ENCODE measurements around the gene SFSWAP.
"Not testable (repeated sequence)": the region's sequence is repeated elsewhere in the genome, so short reads cannot be mapped to it uniquely, and the experiment has no call there.

Gene SFSWAP

DNA sequence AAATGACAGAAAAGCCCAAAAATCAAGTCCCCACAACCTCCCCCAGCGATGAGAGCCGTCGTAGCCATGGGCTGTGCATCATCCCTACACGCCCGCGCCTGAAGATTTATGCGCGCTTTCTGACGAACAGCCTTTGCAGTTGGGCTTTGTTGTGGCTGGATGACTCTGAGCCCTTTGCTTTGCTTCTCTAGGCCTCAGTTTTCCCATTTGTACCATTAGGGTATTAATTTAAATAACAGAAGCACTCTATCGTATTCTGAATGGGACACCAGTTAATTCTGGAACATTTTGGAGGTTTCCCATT, 24.2 kb downstream of the SFSWAP start:
- no peak for DNase-seq (ENCODE audit: low read depth in 3 of 3, low spot score in 1 of 3)

DNA sequence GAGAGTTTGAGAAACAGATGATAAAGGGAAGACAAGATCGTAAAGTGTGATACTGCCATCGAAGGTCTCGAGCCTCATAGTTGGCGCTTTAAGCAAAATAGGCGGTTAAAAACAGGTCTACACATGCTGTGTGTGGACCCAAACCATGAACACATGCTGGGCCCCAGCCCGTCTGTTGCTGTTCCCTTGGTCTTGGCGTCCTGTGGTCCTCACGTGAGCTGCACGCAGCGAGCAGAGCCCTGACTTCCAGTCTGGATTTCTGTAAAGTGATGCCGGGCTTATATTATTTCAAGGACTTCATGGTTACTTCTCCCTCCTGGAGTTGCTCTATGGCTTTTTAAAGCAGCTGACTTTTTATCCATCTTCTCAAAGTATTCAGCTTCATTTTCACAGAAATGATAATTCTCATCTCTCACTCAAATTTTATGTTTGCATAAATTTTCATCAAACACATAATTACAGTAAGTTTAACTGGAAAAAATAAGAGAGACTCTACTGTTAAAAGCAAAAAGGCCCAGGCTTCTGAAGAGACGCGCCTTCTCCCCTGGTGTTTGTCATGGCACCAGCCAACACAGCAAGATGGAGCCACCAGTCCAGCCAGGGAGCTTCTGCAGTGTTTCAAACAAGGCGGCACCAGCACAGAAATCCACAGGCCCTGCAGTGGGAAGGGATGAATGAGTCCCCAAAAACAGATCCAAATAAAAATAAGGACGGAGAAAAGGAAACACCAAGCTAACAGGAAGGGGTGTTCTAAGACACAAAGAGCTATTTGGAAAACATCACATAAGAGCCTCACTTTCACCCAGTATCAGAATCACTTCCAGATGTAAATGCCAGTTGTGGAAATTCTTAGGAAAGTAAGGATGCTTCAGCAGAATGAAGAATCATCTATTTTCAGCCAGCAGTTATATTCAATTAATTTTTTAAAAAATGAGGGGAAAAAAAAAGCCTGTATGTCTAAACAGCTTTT, 24.9 kb downstream of the SFSWAP start:
- DNase-seq (ENCODE audit: low read depth in 3 of 3, low spot score in 1 of 3), result no peak

- no peak for DNase-seq (ENCODE audit: low read depth in 3 of 3, low spot score in 1 of 3)
Observed at GRCh38 chr12:131736446-131737149, 25.7 kb downstream of the SFSWAP start.

- no peak for DNase-seq (ENCODE audit: low read depth in 3 of 3, low spot score in 1 of 3)
Observed at GRCh38 chr12:131737150-131737827, 26.4 kb downstream of the SFSWAP start.

GRCh38 chr12:131738196-131738595, 27.3 kb downstream of the SFSWAP start:
- no peak for DNase-seq (ENCODE audit: low read depth in 3 of 3, low spot score in 1 of 3)

DNA sequence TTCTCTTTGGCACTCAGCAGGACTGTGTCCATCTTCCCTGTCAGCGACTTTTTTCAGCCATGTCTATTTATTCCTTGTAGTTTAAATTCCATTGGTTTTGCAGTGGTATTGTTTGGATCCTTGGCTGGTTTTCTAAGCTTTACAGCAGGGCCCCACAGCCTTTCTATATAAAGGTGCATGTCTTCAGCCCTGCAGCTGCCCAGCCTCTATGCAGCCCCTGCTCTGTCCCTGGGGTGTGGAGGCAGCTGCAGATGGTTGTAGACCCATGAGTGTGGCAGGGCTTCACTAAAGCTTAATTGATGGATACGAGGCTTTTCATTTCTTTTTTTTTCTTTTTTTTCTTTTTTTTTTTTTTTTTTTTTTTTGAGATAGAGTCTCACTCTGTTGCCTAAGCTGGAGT, 29.7 kb downstream of the SFSWAP start:
- DNase-seq (ENCODE audit: low read depth in 3 of 3, low spot score in 1 of 3), result no peak

- not testable (repeated sequence) for DNase-seq (ENCODE audit: low read depth in 3 of 3, low spot score in 1 of 3)
Observed at GRCh38 chr12:131742761-131743160, 31.9 kb downstream of the SFSWAP start.

- not testable (repeated sequence) for DNase-seq (ENCODE audit: low read depth in 3 of 3, low spot score in 1 of 3)
Observed at GRCh38 chr12:131743410-131743809, 32.5 kb downstream of the SFSWAP start.

GRCh38 chr12:131743880-131744279, 33.0 kb downstream of the SFSWAP start:
- not testable (repeated sequence) for DNase-seq (ENCODE audit: low read depth in 3 of 3, low spot score in 1 of 3)

DNA sequence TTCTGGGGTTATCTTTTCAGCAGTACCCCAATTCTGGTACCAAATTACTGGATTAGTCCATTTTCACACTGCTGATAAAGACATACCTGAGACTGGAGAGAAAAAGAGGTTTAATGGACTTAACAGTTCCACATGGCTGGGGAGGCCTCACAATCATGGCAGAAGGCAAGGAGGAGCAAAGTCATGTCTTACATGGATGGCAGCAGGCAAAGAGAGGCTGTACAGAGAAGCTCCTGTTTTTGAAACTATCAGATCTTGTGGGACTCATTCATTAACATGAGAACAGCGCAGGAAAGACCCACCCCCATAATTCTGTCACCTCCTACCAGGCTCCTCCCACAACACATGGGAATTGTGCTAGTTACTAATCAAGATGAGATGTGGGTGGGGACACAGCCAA, 33.8 kb downstream of the SFSWAP start:
- DNase-seq (ENCODE audit: low read depth in 3 of 3, low spot score in 1 of 3), result not testable (repeated sequence)

GRCh38 chr12:131745706-131746105, 34.8 kb downstream of the SFSWAP start:
- DNase-seq (ENCODE audit: low read depth in 3 of 3, low spot score in 1 of 3), result no peak

GRCh38 chr12:131747276-131748177, 36.6 kb downstream of the SFSWAP start:
- no peak for DNase-seq (ENCODE audit: low read depth in 3 of 3, low spot score in 1 of 3)

DNA sequence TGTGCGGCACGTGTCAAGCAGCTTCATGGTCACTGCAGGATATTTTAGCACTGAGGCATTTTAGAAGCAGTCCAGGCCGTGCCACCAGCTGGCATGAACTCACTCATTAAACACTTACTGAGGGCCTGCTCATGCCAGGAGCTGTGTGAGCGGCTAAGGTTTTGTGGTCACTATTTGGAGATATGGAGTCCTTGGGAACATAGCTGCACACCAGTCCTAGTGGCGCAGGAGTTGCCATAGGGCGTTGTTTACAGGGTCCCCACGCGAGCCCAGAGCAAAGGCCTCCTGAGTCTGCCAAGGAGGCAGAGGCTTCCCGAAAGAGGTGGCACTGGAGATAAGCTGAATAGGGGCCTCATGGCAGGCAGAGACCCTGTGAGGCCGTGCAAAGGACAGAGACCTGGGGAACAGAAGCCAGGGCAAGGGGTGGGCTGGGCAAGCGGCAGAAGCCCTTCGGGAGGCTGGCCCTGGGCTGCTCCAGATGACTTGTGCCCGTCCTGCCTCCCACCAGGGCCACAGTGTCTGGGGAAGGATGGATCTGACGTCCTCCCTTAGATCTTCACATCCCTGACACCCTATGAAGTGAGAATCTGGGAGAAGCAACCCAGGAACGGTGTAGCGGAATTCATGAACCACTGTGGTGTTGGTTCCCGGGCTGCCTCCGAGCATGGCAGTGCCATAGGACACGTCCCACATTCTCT, 38.9 kb downstream of the SFSWAP start:
- DNase-seq (ENCODE audit: low read depth in 3 of 3, low spot score in 1 of 3), result no peak

DNA sequence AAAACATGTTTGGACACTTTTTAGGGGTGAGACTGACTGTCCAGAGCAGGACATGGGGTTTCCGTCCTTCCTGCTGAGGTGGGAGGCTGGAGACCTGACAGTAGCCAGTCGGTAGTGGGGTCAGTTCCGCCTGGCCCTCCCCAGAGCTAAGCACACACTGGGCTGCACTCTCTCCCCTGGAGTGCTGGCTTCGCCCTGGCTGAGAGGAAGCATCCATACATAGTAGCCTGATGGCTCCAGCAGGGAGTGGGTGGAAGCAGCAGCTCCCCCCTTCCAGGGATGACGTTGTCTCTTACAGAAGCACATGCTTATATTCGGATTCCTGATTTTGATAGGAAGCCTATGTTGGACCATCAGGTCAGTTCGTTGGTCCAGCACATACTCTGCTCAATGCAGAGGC, 40.4 kb downstream of the SFSWAP start:
- DNase-seq (ENCODE audit: low read depth in 3 of 3, low spot score in 1 of 3), result no peak

DNA sequence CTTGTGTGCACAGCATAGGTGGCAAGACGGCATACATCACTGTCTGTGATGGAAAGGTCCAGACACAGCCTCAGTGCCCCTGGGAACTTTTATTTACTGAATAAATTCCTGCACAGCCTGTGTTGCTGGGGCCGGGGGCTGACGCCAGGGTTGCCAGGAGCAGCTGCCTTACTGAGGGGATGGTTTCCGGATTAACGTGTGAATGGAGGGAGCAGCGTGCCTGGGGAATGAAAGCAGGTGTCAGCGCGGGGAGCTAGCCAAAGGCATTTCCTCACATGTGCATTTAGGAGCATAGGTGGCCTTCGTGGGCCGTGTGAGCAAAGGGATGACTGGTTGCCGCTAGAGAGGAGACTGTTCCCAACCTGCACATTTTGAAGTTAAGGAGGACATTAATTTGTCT, 41.6 kb downstream of the SFSWAP start:
- no peak for DNase-seq (ENCODE audit: low read depth in 3 of 3, low spot score in 1 of 3)

DNA sequence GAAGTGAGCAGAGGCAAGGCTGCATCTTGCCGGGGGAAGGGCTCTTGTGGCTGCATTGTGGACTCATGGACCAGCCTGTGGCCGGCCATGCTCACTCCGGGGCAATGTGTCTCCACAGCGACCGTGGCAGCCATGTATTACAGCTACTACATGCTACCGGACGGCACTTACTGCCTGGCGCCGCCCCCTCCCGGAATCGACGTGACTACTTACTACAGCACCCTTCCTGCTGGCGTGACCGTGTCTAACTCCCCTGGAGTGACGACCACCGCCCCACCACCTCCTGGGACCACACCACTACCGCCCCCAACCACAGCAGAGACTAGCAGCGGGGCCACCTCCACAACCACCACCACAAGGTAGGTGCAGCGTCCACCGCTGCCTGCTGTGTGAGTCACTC, 42.1 kb downstream of the SFSWAP start:
- DNase-seq (ENCODE audit: low read depth in 3 of 3, low spot score in 1 of 3), result no peak

- DNase-seq (ENCODE audit: low read depth in 3 of 3, low spot score in 1 of 3), result no peak
Observed at GRCh38 chr12:131753757-131754156, 42.9 kb downstream of the SFSWAP start.

GRCh38 chr12:131754184-131754583, 43.3 kb downstream of the SFSWAP start:
- no peak for DNase-seq (ENCODE audit: low read depth in 3 of 3, low spot score in 1 of 3)

DNA sequence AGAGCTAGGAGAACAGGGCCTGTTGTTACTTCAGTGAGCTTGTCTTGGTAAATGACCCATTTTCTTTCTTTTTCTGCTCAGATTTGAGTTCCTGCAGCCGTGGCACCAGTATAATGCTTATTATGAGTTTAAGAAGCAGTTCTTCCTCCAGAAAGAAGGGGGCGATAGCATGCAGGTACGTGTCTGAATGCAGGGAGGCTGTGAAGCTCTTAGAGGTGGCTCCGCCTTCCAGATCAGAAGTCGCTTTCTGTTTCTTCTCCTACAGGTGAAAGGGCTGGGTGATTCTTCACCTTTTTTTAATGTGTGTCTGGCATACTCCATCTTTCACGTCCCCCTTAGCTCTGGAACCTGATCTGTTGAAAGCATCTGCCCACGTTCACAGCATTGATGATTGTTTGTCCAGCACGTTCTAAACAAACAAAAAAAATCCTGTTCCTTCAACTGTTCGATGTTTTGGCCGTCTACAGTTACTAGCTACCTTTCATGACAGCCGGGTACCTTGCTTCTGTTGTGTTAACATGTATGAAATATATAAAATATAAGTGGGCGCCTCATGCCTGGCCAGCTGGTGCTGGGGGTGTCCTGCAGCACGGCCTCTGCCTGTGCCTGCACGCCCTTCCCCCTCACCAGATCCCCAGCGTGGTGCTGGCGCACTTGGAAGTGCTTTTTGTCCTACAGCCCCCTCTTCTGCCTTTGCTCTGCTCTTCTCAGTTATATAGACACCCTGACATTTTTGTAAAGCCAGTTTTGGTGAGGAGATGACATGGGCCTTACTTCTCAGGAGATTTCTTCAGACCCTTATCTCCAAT, 44.6 kb downstream of the SFSWAP start:
- no peak for DNase-seq (ENCODE audit: low read depth in 3 of 3, low spot score in 1 of 3)

Data from stimulated activated CD4-positive, alpha-beta T cell treated with anti-CD3 and anti-CD28 coated beads, TNF-alpha, amount 100 ng/mL, for 1 hour (primary cell).